Measurements from ENCODE around the gene UBQLN1. TPM values are rescaled to one million over a fixed set of nuclear protein-coding genes. Genes with fewer than 3 reads are reported as not detected.

Gene UBQLN1
- total and polyA plus RNA-seq, 9 of the 15 experiments (the other 6 are each of a cell fraction or from before 2014, with no cell fraction given): 7.5 to 120 (median 52.8) TPM

DNA sequence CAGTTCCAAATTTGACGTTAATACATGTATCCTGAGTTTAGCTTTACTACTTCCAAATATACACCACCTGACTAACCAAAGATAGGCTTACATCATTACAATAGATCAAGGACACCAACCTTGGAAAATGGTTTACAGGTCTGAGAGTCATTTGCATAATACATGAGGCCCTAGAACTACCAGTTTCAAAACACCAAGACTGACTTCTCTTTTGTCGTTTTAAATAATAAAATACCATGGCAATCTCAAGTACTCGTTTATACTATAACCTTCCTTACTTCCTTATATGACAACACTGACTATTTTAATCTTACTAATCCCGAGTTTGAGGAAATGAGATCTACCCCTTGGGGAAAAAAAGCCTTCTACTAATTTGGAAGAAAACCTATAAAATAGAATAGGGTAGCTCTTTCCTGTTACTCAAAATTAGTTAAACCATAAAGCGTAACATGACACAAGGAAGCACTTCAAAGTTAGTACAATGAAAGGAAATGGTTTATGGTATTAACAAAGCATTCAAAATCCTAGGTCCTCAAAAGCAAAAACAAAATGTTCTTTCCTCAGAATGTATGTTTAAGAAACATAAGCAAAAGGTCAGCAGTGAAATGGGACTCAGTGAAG is 42.1 kb downstream of the UBQLN1 start (continued):
- no peak for TF ChIP-seq SMARCB1 (IDR thresholded peaks at IDR 0.05; ENCODE audit: insufficient read length, low read depth)
- TF ChIP-seq SIN3B (IDR thresholded peaks at IDR 0.05; ENCODE audit: low read depth): no peak

DNA sequence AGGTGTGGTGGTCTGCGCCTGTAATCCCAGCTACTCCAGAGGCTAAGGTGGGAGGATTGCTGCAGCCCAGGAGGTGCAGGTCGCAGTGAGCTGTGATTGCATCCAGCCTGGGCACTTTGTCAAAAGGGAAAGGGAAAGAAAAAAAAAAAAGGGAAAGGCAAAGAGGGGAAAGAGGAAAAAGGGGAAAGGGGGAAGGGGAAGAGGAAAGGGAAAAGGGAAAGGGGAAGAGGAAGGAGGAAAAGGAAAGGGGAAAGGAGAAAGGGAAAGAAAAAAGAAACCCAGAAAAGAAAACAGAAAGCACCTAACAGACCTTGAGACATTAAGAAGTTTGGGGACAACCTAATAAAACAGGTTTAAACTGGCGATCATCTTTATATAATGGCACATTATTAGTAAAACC is 44.8 kb downstream of the UBQLN1 start:
- Histone ChIP-seq H3K27ac (ENCODE audit: extremely low read depth, low read depth, low read length) (no peak overlapping the region), H3K9me1 (ENCODE audit: control insufficient read depth, insufficient read depth, low read length) (no peaks in the 10 kb centered on the region), H3K79me2 (ENCODE audit: control insufficient read depth, insufficient read depth, low read length) (peaks cover 4% of the 10 kb centered on the region; the same call in 1 of the 3 replicates), H3K9me3 (replicated peaks; ENCODE audit: control insufficient read depth, insufficient read depth, low read depth, low read length) (no peaks in the 10 kb centered on the region), H3K9ac (ENCODE audit: insufficient read depth in 1 of 2, low read depth in 2 of 2, low read length in 2 of 2) (no peak overlapping the region), H3K4me1 (replicated peaks in 1 of 2; ENCODE audit: control insufficient read depth in 2 of 2, insufficient read depth in 2 of 2, low read length in 2 of 2) (no peaks in the 10 kb centered on the region), H3K4me3 (no peak overlapping the region), H3K36me3 (ENCODE audit: control insufficient read depth, insufficient read depth, low read length) (peaks cover 95% of the 10 kb centered on the region), H4K20me1 (replicated peaks; ENCODE audit: control insufficient read depth, insufficient read depth, low read length) (no peaks in the 10 kb centered on the region), H3K4me2 (ENCODE audit: insufficient read depth, low read length) (no peak overlapping the region), H2AFZ (ENCODE audit: low read depth, low read length) (no peak overlapping the region), H3K27me3 (ENCODE audit: control insufficient read depth in 2 of 2, insufficient read depth in 2 of 2, low read length in 2 of 2) (no peaks in the 10 kb centered on the region)
- no TSS peak for BruUV-seq (replicated peaks)
- WGBS (ENCODE audit: insufficient coverage, low coverage, missing lambda C conversion rate): 100% methylated on average over 1 of the region's 3 CpGs
- TF ChIP-seq PHB2 (IDR thresholded peaks at IDR 0.05; ENCODE audit: low read depth) (no peak), DACH1 (IDR thresholded peaks at IDR 0.05; ENCODE audit: partially characterized antibody) (no peak), ZBTB1 (CRISPR knock-in tag; IDR thresholded peaks at IDR 0.05; ENCODE audit: borderline replicate concordance, low read depth) (no peak), SP2 (IDR thresholded peaks at IDR 0.05; ENCODE audit: extremely low read depth, low read depth, low read length, poor library complexity, severe bottlenecking) (no peak), ZEB2 (IDR thresholded peaks at IDR 0.05) (no peak), HNRNPUL1 (IDR thresholded peaks at IDR 0.05; ENCODE audit: low read length) (no peak), TOE1 (IDR thresholded peaks at IDR 0.05; ENCODE audit: borderline replicate concordance) (no peak), TOE1 (CRISPR knock-in tag; IDR thresholded peaks at IDR 0.05; ENCODE audit: borderline replicate concordance, low read depth) (no peak), RAD21 (CRISPR knock-in tag; conservative IDR thresholded peaks at IDR 0.05 in 1 of 2, IDR thresholded peaks at IDR 0.05 in 1 of 2) (no peak), MAFK (IDR thresholded peaks at IDR 0.05; ENCODE audit: low read length) (no peak), ZNF444 (CRISPR knock-in tag; IDR thresholded peaks at IDR 0.05) (no peak)
- TF ChIP-seq, protein P1, sequence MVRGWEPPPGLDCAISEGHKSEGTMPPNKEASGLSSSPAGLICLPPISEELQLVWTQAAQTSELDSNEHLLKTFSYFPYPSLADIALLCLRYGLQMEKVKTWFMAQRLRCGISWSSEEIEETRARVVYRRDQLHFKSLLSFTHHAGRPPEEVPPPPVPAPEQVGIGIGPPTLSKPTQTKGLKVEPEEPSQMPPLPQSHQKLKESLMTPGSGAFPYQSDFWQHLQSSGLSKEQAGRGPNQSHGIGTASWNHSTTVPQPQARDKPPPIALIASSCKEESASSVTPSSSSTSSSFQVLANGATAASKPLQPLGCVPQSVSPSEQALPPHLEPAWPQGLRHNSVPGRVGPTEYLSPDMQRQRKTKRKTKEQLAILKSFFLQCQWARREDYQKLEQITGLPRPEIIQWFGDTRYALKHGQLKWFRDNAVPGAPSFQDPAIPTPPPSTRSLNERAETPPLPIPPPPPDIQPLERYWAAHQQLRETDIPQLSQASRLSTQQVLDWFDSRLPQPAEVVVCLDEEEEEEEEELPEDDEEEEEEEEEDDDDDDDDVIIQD (CRISPR knock-in tag; IDR thresholded peaks at IDR 0.05): no peak
- in situ Hi-C loops (cut with MboI) (no loop called here), intact Hi-C loops (cut with micrococcal nuclease) (no loop called here)
- CTCF ChIA-PET (ENCODE audit: low intra/inter-chr PET ratio): no interaction called here
- ATAC-seq (no peak), DNase-seq (ENCODE audit: extremely low read depth in 1 of 4, low spot score in 3 of 4) (no peak), FAIRE-seq (no peak)
- POLR2A ChIA-PET: no interaction called here

Data from K562 (cell line).